Lower leg skin (tissue), 4 donors: Measurements from ENCODE around the gene LTBP2. TPM values are rescaled to one million over a fixed set of nuclear protein-coding genes. Genes with fewer than 3 reads are reported as not detected.
A peak's percentile ranks its signal among the peaks of the same experiment; 100 is the strongest.

Experiments used
- DNase-seq, 2 donors: peaks; one replicate each; pipeline ENCODE4 v3.0.0-alpha.2; 2019; ENCODE audit warnings: low spot score in 2 of 2
- H3K4me3 ChIP-seq: fragments of 200-600 bp; sonication (generic); 2 replicates; pipeline ENCODE4 v1.5.1; 2017; ENCODE audit warnings: mild to moderate bottlenecking, low read depth; ENCODE audit not compliant: poor library complexity, severe bottlenecking
- POLR2A ChIP-seq, 2 donors: fragments of 450-650 bp; IDR thresholded peaks; one replicate each; pipeline ENCODE4 v1.6.1; 2016 to 2017; ENCODE audit warnings: antibody characterized with exemption in 2 of 2, mild to moderate bottlenecking in 1 of 2, moderate library complexity in 1 of 2
- WGBS, 2 donors: methylation state at CpG; one replicate each; pipeline ENCODE4 v1.1.5; 2018; 5-methylcytosine and 5-hydroxymethylcytosine counted together
- intact Hi-C: fragments of 100-400 bp; cut with DNase I; formaldehyde crosslinking; loops from one replicate; pipeline ENCODE4 v1.15.0; 2023; ENCODE audit warnings: low total_unique reads
- total RNA-seq, 4 donors: library from RNA; depleted of rRNA; stranded (reverse); fragments of >200 nt; gene quantifications; one replicate each; pipeline ENCODE4 v1.1.0, GENCODE V29; 2016
- TF ChIP-seq, protein P1 (sequence below), 3 donors: fragments of 450-650 bp; IDR thresholded peaks; one replicate each; pipeline ENCODE4 v1.5.1; 2016; ENCODE audit warnings: antibody characterized with exemption in 3 of 3, mild to moderate bottlenecking in 3 of 3, moderate library complexity in 2 of 3

Gene LTBP2
- total RNA-seq, 4 donors from 2014 or later, result 13.7 to 39.3 (median 25.9) TPM

DNA sequence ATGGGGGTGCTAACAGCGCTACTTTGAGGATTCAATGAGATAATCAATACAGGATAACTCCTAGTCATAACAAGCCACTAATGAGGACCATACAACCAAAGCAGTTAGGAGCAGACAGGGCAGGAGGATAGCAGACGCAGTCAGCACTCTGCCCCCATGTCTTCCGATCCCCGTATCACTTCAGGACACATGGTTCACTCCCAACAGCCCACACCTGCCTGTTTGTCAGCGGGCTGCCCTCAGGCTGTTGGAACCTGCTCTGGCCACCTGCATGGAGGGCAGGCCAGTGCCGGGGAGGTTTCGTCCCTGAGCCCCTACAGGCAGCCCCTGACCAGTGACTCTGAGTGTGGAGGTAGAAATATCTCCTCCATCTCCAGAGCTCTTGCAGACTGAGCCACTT lies 37.1 kb upstream of the LTBP2 start:
- DNase-seq, result peak in 1 of 2 donors; percentile 77
- no peak overlapping the region for H3K4me3 ChIP-seq
- TF ChIP-seq POLR2A (IDR thresholded peaks at IDR 0.05), result no peak
- TF ChIP-seq, protein P1, sequence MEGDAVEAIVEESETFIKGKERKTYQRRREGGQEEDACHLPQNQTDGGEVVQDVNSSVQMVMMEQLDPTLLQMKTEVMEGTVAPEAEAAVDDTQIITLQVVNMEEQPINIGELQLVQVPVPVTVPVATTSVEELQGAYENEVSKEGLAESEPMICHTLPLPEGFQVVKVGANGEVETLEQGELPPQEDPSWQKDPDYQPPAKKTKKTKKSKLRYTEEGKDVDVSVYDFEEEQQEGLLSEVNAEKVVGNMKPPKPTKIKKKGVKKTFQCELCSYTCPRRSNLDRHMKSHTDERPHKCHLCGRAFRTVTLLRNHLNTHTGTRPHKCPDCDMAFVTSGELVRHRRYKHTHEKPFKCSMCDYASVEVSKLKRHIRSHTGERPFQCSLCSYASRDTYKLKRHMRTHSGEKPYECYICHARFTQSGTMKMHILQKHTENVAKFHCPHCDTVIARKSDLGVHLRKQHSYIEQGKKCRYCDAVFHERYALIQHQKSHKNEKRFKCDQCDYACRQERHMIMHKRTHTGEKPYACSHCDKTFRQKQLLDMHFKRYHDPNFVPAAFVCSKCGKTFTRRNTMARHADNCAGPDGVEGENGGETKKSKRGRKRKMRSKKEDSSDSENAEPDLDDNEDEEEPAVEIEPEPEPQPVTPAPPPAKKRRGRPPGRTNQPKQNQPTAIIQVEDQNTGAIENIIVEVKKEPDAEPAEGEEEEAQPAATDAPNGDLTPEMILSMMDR (IDR thresholded peaks at IDR 0.05), result no peak
- intact Hi-C loops, result no loop called here
- WGBS, 2 donors, result 28 to 50% methylated on average over 7 of the region's 7 CpGs

DNA sequence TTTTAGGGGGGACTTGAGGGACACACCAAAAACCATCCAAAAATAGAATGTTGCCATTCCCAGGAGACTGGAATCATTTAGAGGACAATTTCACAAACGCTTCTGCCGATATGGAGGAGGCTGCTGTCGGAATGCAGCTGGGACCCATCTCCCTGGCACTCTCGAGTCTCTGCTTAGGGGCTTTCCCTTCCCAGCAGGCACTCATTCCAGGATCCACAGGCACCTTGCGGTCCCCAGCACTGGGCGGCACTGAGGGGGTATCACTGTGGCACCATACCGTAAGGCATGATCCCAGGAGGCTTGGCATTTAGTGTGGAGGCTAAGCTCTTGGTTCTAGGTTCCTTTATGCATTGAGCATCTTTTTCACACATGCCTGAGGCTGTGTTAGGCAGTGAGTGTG lies 36.6 kb upstream of the LTBP2 start:
- TF ChIP-seq POLR2A (IDR thresholded peaks at IDR 0.05), result no peak
- TF ChIP-seq, protein P1 (IDR thresholded peaks at IDR 0.05), result no peak
- 22 to 34% methylated on average over 6 to 7 of the region's 7 CpGs for WGBS, 2 donors
- no peak overlapping the region for H3K4me3 ChIP-seq
- peak in 1 of 2 donors; percentile 77 for DNase-seq
- intact Hi-C loops, result no loop called here

DNA sequence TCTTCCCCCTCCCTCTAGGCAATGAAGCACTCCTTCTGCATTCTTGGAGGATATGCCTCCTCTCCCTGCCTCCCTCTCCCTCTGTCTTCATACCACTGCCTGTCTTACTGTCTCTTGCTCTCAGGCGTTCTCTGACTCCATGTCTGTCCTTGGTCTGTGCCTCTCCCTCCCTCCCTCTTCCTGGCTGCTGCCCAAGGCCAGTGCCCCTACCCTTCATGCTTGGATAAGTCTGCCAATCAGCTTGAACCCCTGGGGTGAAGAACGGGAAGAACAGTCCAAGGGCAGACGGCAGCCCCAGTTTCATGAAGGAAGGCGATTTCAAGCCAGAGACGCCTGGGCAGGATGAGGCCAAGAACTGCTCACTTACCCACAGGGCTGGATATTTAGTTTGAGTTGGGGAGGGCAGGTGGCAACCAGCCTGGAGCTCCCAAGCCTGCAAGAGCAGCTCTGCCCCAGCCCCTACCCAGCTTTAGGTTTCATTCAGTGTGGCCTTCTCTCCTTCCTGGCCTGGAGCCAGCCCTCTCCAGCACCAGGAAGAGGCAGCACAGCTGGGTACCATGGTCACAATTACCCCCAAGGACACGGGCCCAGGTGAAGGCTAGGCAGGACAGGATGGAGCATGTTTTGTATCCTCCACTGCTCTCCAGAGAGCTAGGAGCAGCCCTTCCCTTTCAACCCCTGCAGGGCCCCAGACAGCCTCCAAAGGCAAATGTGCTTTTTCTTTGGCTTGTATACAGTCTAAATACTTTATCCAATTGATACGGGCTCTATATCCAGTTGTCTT lies 35.8 kb upstream of the LTBP2 start:
- 11 to 27% methylated on average over 7 of the region's 7 CpGs for WGBS, 2 donors
- TF ChIP-seq, protein P1 (IDR thresholded peaks at IDR 0.05), result no peak
- TF ChIP-seq POLR2A (IDR thresholded peaks at IDR 0.05), result no peak
- H3K4me3 ChIP-seq, result no peak overlapping the region
- peak in 1 of 2 donors; percentile 81 for DNase-seq
- intact Hi-C loops, result no loop called here

DNA sequence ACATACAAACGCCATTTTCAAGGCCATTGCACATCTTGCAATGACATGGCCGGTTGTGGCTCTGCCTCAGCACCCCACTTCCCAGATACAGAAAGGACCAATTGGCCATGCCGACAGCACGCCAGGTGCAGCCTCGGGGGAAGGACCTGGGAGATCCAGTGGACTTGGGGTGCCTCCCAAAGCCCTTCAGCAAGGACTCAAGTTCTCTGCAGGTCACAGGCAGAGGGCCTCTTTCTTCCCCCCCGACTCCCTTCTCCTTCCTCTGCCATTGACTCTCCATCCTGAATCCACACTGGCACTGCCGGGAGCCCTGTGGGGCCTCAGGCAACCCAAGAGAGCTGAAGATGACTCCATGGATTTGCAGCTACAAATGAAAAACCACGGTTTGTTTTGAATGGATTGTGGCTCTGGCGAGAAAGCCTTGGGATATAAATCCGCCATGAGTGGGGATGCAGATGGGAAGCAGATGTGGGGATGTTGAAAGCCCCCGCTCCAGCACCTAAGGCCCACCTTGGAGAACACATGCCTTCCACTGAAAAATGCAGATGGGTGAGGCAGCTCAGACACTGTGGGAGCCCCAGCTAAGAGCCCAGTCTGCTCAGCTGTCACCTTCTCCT lies 35.1 kb upstream of the LTBP2 start:
- DNase-seq, result peak in 1 of 2 donors; percentile 67
- H3K4me3 ChIP-seq, result no peak overlapping the region
- intact Hi-C loops, result no loop called here
- TF ChIP-seq, protein P1 (IDR thresholded peaks at IDR 0.05), result no peak
- TF ChIP-seq POLR2A (IDR thresholded peaks at IDR 0.05), result no peak
- WGBS, 2 donors, result 73 to 77% methylated on average over 11 of the region's 11 CpGs

DNA sequence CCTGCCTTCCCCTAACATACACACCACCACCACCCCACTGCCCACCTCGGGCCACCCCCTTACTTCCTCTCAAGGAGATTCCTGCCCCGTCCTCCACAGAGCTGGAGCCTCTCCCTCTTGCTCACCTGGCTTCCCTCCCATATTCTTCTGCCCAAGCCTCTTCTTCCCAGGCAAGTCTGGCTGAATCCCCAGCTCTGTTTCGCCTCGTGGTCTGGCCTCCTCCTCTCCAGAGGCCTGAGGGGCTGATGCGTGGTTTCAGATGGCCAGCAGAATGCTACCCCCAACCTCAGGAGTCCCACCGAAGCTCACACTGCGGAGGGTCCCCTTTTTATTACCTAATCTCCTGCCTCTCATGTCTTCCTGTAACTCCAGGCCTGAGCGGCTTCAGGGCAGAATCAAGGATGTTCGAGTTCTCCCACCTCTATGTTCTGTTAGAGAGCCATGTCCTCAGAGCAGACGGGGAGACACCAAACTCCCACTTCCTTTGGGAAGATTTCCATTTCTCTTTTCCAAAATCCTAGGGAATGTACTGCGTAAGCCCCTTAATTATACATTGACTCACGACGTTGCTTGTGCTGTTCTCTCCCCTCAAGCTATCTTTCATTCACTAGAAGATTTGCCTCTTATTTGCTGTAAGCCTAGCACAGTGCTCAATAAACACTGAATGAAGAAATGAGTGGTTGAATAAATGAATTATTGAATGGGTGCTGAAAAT lies 33.9 kb upstream of the LTBP2 start:
- WGBS, 2 donors, result 54 to 55% methylated on average over 13 of the region's 13 CpGs
- DNase-seq, result peak in 1 of 2 donors; percentile 79
- no peak overlapping the region for H3K4me3 ChIP-seq
- TF ChIP-seq POLR2A (IDR thresholded peaks at IDR 0.05), result no peak
- TF ChIP-seq, protein P1 (IDR thresholded peaks at IDR 0.05), result no peak
- intact Hi-C loops, result no loop called here
